ENCODE measurements around the gene HNRNPC.

- TF ChIP-seq CTCF (IDR thresholded peaks at IDR 0.05; ENCODE audit: borderline replicate concordance, extremely low read depth, low read length, poor library complexity, severe bottlenecking) (no peak), EZH2 (IDR thresholded peaks at IDR 0.05; ENCODE audit: borderline replicate concordance, low read depth, low read length, severe bottlenecking) (no peak)
These were observed 11.8 kb downstream of the HNRNPC start for GRCh38 chr14:21257394-21257909.

Data from DND-41 (cell line).